Stomach (tissue), 4 donors: Measurements from ENCODE around the gene NTNG1.

Experiments used
- CTCF ChIP-seq, 7 experiments: fragments of 450-650 bp in 4 of 7; fragments of 200-600 bp in 3 of 7; sonication (generic) in 3 of 7; IDR thresholded peaks; one replicate each; pipeline ENCODE4 v1.5.1; 2016 to 2019; ENCODE audit warnings: antibody characterized with exemption in 7 of 7, control low read depth in 2 of 7, mild to moderate bottlenecking in 1 of 7
- EP300 ChIP-seq: sonication (generic); formaldehyde crosslinking; IDR thresholded peaks from one replicate; pipeline ENCODE4 v1.6.1; 2017; ENCODE audit warnings: antibody characterized with exemption
- POLR2AphosphoS5 ChIP-seq, 3 donors: sonication (generic); formaldehyde crosslinking; IDR thresholded peaks; one replicate each; pipeline ENCODE4 v1.6.1; 2016; ENCODE audit warnings: antibody characterized with exemption in 3 of 3

DNA sequence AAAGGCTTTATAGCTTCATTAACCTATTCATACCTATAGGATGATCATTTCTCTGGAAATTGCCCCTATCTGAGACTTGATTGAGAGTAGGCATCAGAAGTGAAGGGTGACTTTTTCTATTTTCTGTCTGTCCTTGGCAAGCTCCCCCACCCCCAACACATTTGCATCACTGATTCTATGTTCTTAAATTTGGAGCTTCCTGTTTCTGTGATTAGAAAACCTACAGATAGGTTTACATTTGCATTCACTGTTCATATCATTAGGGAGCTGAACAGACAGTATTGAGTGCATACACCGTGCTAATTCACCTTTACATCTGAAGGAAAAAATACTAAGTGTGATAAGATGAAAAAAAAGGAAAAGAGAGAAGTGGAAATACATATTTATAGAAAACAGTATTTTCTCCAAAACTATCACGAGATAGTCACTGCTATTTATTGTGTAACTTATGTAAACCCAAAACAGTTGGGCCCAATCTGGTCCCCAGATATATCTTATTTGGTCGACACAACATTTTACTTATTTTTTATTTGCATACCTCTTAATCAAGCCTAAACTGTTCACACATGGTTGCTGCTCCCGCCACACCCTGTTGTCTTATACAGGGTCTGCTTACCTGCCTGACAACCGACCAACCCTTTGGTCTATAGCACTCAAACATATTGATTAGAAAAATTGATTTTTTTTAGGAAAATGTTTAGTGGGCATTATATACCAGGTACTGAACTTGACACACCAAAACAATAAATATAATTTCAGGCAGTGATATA lies 218.8 kb downstream of the NTNG1 start:
- TF ChIP-seq POLR2AphosphoS5 (IDR thresholded peaks at IDR 0.05) (no peak), CTCF (IDR thresholded peaks at IDR 0.05) (no peak), EP300 (no peak)
